ENCODE results near the gene UGT1A8. TPM values are rescaled to one million over a fixed set of nuclear protein-coding genes. Genes with fewer than 3 reads are reported as not detected.

UGT1A8 gene
- polyA plus RNA-seq, 1 experiment = not detected

DNA sequence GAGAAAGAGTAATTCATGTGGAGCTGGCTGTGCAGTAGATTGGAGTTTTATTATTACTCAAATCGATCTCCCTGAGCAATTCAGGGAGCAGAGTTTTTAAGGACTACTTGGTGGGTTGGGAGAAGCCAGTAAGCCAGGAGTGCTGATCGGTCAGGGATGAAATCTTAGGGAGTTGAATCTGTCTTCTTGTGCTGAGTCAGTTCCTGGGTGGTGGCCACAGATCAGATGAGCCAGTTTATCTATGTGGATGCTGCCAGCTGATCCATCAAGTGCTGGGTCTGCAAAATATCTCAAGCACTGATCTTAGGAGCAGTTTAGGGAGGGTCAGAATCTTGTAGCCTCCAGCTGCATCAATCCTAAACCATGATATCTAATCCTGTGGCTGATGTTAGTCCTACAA is 17.0 kb upstream of the UGT1A8 start:
- Histone ChIP-seq H3K4me3 (ENCODE audit: low read depth, low read length) (no peak overlapping the region), H3K27ac (ENCODE audit: low read depth, low read length) (no peak overlapping the region), H3K9me3 (ENCODE audit: control insufficient read depth, insufficient read depth, low read length) (no peaks in the 10 kb centered on the region), H3K27me3 (ENCODE audit: control insufficient read depth, insufficient read depth, low read length) (peaks cover 7% of the 10 kb centered on the region)
- DNase-seq (ENCODE audit: low read depth, low spot score) = no peak
- CTCF ChIA-PET = no interaction called here
- TF ChIP-seq, protein P1, sequence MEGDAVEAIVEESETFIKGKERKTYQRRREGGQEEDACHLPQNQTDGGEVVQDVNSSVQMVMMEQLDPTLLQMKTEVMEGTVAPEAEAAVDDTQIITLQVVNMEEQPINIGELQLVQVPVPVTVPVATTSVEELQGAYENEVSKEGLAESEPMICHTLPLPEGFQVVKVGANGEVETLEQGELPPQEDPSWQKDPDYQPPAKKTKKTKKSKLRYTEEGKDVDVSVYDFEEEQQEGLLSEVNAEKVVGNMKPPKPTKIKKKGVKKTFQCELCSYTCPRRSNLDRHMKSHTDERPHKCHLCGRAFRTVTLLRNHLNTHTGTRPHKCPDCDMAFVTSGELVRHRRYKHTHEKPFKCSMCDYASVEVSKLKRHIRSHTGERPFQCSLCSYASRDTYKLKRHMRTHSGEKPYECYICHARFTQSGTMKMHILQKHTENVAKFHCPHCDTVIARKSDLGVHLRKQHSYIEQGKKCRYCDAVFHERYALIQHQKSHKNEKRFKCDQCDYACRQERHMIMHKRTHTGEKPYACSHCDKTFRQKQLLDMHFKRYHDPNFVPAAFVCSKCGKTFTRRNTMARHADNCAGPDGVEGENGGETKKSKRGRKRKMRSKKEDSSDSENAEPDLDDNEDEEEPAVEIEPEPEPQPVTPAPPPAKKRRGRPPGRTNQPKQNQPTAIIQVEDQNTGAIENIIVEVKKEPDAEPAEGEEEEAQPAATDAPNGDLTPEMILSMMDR (IDR thresholded peaks at IDR 0.05; ENCODE audit: low read depth, low read length) = no peak
- POLR2A ChIA-PET = no interaction called here

DNA sequence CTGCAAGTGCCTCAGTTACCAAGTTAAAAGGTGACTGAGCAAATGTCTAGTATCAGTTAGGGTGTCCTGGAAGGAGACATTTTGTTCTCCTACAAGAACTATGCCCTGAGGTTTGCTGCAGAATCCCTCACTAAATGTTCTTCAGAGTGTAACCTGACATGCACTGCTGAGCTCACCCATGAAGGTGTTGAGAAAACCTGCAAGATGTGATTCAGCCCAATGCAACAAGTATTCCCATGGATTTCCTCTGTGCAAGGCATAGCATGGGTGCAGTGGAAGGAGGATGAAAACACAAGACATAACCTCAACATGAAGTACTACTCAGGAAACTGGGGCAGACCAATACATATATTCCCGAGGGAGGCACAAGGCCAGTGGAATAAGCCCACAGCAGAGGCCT is 15.4 kb upstream of the UGT1A8 start:
- CTCF ChIA-PET = no interaction called here
- no peak for DNase-seq (ENCODE audit: low read depth, low spot score)
- H3K27ac ChIP-seq (ENCODE audit: low read depth, low read length) = no peak overlapping the region
- H3K27me3 ChIP-seq (ENCODE audit: control insufficient read depth, insufficient read depth, low read length) = peaks cover 7% of the 10 kb centered on the region
- POLR2A ChIA-PET = no interaction called here
- TF ChIP-seq, protein P1 (IDR thresholded peaks at IDR 0.05; ENCODE audit: low read depth, low read length) = no peak
- H3K4me3 ChIP-seq (ENCODE audit: low read depth, low read length) = no peak overlapping the region
- H3K9me3 ChIP-seq (ENCODE audit: control insufficient read depth, insufficient read depth, low read length) = no peaks in the 10 kb centered on the region

DNA sequence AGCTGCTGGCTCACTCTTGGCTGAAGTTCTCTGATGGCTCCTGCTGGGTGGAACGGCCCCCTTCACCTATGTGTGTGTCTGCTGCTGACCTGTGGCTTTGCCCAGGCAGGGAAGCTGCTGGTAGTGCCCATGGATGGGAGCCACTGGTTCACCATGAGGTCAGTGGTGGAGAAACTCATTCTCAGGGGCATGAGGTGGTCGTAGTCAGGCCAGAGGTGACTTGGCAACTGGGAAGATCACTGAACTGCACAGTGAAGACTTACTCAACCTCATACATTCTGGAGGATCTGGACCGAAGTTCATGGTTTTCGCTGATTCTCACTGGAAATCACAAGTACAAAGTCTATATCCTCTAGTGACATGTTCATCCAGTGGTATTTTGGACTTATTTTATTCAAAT is 13.9 kb upstream of the UGT1A8 start:
- ChIA-PET POLR2A (no interaction called here), CTCF (no interaction called here)
- no peak overlapping the region for H3K27ac ChIP-seq (ENCODE audit: low read depth, low read length)

DNA sequence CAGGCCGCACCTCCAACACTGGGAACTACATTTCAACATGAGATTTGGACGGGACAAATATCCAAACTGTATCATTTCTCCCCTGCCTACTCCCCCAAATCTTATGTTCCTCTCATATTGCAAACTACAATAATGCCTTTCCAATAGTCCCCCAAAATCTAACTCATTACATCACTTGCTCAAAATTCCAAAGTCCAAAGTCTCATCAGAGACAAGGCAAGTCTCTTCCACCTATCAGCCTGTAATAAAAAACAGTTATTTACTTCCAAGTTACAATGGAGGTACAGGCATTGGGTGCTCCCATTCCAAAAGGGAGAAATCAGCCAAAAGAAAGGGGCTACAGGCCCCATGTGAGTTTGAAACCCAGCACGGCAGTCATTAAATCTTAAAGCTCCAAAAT is 12.6 kb upstream of the UGT1A8 start:
- TF ChIP-seq, protein P1 (IDR thresholded peaks at IDR 0.05; ENCODE audit: low read depth, low read length) = no peak
- H3K9me3 ChIP-seq (ENCODE audit: control insufficient read depth, insufficient read depth, low read length) = no peaks in the 10 kb centered on the region
- POLR2A ChIA-PET = no interaction called here
- no peak for DNase-seq (ENCODE audit: low read depth, low spot score)
- peaks cover 5% of the 10 kb centered on the region for H3K27me3 ChIP-seq (ENCODE audit: control insufficient read depth, insufficient read depth, low read length)
- H3K27ac ChIP-seq (ENCODE audit: low read depth, low read length) = no peak overlapping the region
- CTCF ChIA-PET = no interaction called here
- H3K4me3 ChIP-seq (ENCODE audit: low read depth, low read length) = no peak overlapping the region

More for the DNA sequence above, 13.9 kb upstream of the UGT1A8 start:
- no peak overlapping the region for H3K4me3 ChIP-seq (ENCODE audit: low read depth, low read length)
- no peak for DNase-seq (ENCODE audit: low read depth, low spot score)
- no peaks in the 10 kb centered on the region for H3K9me3 ChIP-seq (ENCODE audit: control insufficient read depth, insufficient read depth, low read length)
- TF ChIP-seq, protein P1 (IDR thresholded peaks at IDR 0.05; ENCODE audit: low read depth, low read length) = no peak
- peaks cover 5% of the 10 kb centered on the region for H3K27me3 ChIP-seq (ENCODE audit: control insufficient read depth, insufficient read depth, low read length)

DNA sequence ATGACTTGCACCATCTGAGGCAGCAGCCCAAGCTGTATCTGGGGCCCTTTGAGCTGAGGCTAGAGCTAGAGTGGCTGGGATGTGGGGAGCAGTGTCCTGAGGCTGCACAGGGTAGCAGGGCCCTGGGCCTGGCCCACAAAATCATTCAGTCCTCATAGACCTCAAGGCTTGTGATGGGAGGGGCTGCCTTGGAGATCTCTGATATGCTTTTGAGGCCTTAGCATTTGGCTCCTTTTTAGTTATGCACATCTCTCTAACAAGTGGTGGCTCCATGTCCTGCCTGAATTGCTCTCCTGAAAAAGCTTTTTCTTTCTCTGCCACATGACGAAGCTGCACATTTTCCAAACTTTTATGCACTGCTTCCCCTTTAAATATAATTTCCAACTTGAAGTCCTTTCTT is 11.8 kb upstream of the UGT1A8 start:
- ChIA-PET POLR2A (no interaction called here), CTCF (no interaction called here)
- DNase-seq (ENCODE audit: low read depth, low spot score) = no peak
- TF ChIP-seq, protein P1 (IDR thresholded peaks at IDR 0.05; ENCODE audit: low read depth, low read length) = no peak
- peaks cover 5% of the 10 kb centered on the region for H3K27me3 ChIP-seq (ENCODE audit: control insufficient read depth, insufficient read depth, low read length)
- no peak overlapping the region for H3K27ac ChIP-seq (ENCODE audit: low read depth, low read length)
- H3K4me3 ChIP-seq (ENCODE audit: low read depth, low read length) = no peak overlapping the region
- H3K9me3 ChIP-seq (ENCODE audit: control insufficient read depth, insufficient read depth, low read length) = no peaks in the 10 kb centered on the region

Measured in AG04450 (cell line).